GM19438 (cell line): ENCODE data around the gene BRPF1.

Experiments used
- ATAC-seq: cut with Tn5 transposase; IDR thresholded peaks from one replicate; pipeline ENCODE4 v1.9.1; 2021; ENCODE audit warnings: low read depth; ENCODE audit not compliant: unreplicated experiment

Gene BRPF1

DNA sequence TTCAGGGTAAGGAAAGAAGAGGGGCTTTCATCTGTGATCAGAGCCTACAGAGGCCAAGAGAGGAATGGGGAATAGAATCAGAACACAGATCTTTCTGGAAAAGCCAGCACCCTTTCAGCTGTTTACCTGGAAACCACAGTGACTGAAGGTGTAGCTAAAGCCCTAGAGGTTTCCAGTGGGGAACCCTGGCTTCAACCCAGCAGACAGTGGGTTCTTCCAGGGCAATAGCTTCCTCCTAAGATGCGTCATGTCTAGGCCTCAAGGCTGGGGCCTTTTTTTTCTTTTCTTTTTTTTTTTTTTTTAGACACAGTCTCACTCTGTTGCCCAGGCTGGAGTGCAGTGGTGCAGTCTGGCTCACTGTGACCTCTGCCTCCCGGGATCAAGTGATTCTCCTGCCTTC lies 31.0 kb upstream of the BRPF1 start:
- no peak for ATAC-seq

- no peak for ATAC-seq
These were observed 30.5 kb upstream of the BRPF1 start for GRCh38 chr3:9701006-9701405.

- ATAC-seq, result no peak
These were observed 29.8 kb upstream of the BRPF1 start for GRCh38 chr3:9701711-9702110.

- ATAC-seq, result no peak
These were observed 28.3 kb upstream of the BRPF1 start for GRCh38 chr3:9703240-9703639.

DNA sequence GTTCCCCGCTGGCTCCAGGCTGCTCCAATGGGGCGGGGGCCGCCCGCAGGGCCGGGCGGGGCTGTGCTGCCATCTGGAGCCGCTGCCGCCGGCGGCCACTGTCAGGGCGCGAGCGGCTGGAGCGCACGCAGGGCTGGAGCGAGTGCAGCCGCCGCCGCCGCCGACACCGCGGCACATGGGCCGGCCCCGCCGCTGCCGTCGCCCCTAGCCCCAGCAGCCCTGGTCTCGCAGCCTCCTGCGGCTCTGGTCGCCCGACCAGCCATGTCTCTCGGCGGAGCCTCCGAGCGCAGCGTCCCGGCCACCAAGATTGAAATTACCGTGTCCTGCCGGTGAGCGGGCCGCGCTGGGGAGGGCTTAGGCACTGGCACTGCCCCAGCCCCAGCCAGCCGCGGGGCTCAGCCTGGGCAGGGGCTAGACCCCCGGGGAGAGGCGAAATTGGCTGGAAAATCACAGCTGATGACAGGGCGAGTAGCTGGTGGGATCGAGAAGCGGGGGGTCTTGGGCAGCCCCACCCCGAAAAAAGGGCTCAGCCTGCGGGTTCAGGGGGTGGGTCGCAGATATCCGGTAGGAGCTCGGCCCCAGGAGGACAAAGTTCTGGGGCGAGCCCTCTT lies 27.7 kb upstream of the BRPF1 start, which contains the start of gene CPNE9:
Gene CPNE9 (plus strand): TSS at position 98 of the 611 bp plus-strand sequence. CDS start 164 bp downstream, at position 262.
- ATAC-seq, result no peak

GRCh38 chr3:9704347-9705322 lies 26.9 kb upstream of the BRPF1 start:
- ATAC-seq, result no peak

DNA sequence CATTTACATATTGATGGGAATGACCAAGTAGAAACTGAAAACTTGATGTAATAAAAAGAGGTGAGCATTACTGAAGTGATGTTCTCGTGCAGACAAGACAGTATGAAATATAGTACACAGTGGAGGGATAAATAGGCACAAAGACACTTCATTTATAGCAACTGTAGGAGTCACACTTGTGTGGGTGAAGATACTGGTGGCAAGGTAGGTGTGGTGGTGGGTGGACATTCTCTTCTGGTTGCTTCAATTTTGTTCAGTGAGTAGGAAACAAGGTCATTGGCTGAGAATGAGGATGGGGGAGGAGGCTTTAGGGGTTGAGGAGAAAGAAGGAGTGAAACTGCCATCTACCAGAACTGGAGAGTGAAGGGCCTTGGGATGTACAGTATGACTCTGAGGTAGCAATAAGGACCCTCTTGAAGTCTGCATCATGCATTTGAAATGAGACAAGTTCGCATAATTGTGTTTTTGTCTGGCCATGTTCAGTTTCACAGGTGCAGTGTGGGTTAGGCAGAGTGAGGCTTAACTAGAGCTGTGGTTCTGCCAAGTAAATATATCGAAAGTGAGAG lies 21.3 kb upstream of the BRPF1 start:
- no peak for ATAC-seq

GRCh38 chr3:9712415-9712814 lies 19.1 kb upstream of the BRPF1 start:
- ATAC-seq, result no peak

DNA sequence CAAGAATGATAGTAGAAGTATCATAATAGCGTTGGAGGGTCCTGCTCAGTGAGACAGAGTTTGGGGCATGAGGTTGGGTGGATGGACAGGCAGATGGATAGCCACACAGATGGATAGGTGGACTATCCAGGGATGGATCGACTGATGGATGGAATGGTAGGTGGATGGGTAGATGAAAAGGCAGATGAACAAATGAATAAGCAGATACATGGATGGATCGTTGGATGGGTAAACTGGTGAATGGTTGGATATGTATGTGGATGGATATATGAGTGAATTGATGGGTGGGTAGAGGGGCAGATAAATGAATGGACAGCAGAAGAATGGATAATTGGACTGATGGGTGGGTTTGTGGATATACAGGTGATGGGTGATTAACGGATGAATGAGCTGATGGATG lies 18.4 kb upstream of the BRPF1 start:
- no peak for ATAC-seq

DNA sequence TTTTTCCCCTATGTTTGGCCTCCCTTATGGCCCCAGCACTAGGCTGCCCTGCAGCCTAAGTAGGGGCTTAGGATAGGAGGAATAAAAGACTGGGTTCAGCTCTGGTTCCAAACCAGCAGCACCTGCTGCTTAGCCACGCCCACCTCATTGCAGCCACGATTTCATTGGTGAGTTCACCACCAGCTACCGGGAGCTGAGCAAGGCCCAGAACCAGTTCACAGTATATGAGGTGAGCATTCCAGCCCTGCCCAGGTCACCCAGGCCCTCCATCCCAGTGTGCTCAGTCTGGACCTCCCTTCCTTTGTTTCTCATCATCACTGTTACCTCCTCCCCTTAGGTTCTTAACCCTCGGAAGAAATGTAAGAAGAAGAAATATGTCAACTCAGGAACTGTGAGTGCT lies 16.4 kb upstream of the BRPF1 start:
- ATAC-seq, result no peak

GRCh38 chr3:9715764-9716437 lies 15.6 kb upstream of the BRPF1 start:
- ATAC-seq, result no peak

GRCh38 chr3:9716801-9717555 lies 14.6 kb upstream of the BRPF1 start:
- no peak for ATAC-seq

- ATAC-seq, result no peak
These were observed 14.0 kb upstream of the BRPF1 start for GRCh38 chr3:9717563-9717962.

DNA sequence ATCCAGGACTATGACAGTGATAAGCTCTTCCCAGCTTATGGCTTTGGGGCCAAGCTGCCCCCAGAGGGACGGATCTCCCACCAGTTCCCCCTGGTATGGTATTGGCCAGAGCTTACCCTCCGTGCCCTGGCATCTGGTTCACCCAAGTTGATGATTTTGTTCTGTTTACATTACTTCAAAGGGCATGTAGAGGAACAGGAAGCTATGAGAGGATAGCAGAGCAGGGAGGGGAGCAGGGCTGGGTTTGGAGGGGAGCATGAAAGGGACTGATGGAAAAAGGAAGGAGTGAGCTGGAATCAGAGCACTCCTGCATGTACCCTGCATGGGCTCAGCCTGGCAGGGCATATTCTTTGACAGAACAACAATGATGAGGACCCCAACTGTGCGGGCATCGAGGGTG lies 13.4 kb upstream of the BRPF1 start:
- ATAC-seq, result no peak

- ATAC-seq, result no peak
These were observed 10.4 kb upstream of the BRPF1 start for GRCh38 chr3:9721015-9721699.

DNA sequence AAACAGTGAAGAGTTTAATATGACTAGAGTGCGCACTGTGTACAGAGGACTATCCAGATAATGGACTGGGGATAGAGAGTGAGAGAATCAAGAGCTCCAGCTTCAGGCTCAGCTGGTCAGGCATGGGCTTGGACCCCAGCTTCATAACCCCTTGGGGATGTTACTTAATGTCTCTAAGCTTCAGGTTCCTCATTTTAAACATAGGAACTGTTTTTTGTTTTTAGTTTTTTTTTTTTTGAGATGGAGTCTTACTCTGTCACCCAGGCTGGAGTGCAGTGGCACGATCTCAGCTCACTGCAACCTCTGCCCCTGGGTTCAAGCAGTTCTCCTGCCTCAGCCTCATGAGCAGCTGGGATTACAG lies 9.9 kb upstream of the BRPF1 start:
- ATAC-seq, result no peak

- ATAC-seq, result no peak
These were observed 5.6 kb upstream of the BRPF1 start for GRCh38 chr3:9725775-9726515.

DNA sequence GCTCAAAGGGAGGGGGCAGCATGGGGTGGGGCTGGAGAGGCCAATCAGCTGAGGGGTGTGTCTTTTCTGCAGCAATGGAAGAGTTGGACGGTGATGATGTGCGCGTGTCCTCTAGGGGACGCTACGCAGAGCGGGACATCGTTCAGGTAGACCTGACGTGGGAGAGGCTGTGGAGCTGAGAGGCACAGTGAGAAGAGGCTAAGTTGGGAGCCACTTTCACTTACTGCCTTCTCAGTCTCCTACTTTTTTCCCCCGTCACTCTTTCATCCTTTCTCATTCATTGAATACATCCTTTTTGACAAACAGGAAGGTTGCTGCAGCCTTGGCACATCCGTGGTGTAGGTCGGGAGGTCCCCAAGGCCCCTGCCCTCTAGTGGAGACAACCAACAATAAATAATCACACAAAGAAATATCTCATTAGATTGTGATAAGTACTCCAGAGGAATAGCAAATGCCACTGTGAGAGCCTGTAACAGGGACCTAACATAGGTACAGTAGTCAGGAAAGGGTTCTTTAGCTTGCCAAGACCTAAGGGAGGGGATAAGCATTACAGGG lies 4.4 kb upstream of the BRPF1 start:
- no peak for ATAC-seq

DNA sequence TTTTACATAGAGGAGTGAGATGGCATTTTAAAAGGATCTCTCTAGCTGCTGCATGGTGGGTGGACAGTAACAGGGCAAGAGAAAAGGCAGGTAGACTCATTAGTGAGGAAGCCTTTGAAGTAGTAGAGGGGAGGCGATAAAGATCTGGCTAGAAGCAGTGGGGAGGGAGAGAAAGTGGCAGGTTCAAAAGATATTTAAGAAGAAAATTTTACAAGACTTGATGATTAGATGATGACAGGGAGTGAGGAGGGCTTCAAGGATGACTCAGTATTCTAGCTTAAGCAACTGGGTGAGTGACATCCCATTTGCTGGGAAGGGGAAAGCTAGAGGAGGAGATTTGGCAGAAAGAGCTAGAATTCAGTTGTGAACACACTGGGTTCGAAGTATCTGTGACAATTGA lies 3.8 kb upstream of the BRPF1 start:
- no peak for ATAC-seq
